Astrocyte of the cerebellum (primary cell): Measurements from ENCODE around the gene FBXO28.

ENCODE experiments used
- DNase-seq: peaks from one replicate; pipeline ENCODE4 v3.0.0-alpha.2; 2011; ENCODE audit warnings: low read depth
- H3K4me3 ChIP-seq: 2 replicates; pipeline ENCODE4 v1.5.1; 2011; ENCODE audit warnings: mild to moderate bottlenecking, low read depth, low read length, moderate library complexity
- in situ Hi-C: cut with HindIII; loops from 2 replicates; pipeline ENCODE4 v1.10.0; 2017; ENCODE audit warnings: low sequenced_read_pairs
- TF ChIP-seq, protein P1 (sequence below): IDR thresholded peaks from 2 replicates; pipeline ENCODE4 v1.5.1; 2012; ENCODE audit warnings: low read length, low read depth, moderate library complexity, mild to moderate bottlenecking; ENCODE audit errors: missing control alignments

The FBXO28 gene

DNA sequence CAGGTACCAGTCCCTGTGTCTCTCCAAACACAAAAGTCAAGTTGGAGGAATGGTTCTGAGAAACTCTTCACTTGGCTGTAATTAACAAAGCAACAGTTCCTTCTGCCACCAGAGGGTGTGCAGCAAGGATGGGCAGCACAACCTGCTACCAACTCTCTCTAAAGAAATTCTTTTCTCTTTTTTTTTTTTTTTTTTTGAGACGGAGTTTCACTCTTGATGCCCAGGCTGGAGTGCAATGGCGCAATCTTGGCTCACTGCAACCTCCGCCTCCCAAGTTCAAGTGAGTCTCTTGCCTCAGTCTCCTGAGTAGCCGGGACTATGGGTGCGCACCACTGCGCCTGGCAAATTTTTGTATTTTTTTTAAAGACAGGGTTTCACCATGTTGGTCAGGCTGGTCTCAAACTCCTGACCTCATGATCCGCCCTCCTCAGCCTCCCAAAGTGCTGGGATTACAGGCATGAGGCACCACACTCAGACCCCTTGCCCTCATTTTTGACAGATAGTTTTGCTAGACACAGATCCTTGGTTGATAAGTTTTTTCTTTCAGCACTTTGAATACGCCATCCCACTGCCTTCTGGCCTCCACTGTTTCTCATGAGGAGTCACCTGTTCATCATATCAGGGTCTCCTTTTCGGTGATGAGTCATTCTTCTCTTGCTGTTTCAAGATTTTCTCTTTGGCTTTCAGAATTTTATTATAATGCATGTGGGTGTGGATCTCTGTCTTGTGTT is 57.0 kb downstream of the FBXO28 start:
- DNase-seq: no peak

DNA sequence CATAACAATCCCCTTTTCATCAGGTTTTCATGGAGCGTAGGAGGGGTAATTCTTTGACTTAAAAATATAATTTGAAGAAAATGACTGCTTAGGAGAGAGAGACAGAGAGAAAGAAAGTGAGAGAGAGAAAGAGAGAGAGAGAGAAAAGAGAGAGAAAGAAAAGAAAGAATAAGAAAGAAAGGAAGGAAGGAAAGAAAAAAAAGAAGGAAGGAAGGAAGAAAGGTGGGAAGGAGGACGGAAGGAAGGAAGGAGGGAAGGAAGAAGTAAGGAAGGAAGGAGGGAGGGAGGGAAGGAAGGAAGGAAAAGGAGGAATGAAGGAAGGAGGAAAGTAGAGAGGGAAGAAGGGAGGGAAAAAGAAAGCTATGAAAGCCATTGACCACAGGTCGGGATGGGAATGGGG is 58.3 kb downstream of the FBXO28 start:
- in situ Hi-C loops: no loop called here
- H3K4me3 ChIP-seq: no peak overlapping the region
- TF ChIP-seq, protein P1, sequence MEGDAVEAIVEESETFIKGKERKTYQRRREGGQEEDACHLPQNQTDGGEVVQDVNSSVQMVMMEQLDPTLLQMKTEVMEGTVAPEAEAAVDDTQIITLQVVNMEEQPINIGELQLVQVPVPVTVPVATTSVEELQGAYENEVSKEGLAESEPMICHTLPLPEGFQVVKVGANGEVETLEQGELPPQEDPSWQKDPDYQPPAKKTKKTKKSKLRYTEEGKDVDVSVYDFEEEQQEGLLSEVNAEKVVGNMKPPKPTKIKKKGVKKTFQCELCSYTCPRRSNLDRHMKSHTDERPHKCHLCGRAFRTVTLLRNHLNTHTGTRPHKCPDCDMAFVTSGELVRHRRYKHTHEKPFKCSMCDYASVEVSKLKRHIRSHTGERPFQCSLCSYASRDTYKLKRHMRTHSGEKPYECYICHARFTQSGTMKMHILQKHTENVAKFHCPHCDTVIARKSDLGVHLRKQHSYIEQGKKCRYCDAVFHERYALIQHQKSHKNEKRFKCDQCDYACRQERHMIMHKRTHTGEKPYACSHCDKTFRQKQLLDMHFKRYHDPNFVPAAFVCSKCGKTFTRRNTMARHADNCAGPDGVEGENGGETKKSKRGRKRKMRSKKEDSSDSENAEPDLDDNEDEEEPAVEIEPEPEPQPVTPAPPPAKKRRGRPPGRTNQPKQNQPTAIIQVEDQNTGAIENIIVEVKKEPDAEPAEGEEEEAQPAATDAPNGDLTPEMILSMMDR: no peak
- DNase-seq: no peak

More for the DNA sequence above, 57.0 kb downstream of the FBXO28 start:
- in situ Hi-C loops: no loop called here
- H3K4me3 ChIP-seq: no peak overlapping the region
- TF ChIP-seq, protein P1: peak; percentile 52

DNA sequence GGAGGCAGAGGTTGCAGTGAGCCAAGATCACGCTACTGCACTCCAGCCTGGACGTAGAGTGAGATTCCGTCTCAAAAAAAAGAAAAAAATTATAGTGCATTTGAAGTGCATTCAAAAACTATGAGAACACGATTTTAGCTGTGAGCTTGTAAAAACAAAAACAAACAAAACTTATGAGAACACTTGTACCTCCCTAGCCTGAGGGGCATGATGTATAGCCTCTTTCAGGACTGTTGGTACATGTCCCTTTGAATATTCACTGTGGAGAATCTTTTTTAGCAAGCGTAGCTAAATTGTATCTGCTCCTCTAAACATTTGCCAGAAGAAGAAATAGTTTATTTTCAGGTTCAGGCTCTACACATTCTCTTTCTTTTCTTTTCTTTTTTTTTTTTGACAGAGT is 59.6 kb downstream of the FBXO28 start:
- in situ Hi-C loops: no loop called here

DNA sequence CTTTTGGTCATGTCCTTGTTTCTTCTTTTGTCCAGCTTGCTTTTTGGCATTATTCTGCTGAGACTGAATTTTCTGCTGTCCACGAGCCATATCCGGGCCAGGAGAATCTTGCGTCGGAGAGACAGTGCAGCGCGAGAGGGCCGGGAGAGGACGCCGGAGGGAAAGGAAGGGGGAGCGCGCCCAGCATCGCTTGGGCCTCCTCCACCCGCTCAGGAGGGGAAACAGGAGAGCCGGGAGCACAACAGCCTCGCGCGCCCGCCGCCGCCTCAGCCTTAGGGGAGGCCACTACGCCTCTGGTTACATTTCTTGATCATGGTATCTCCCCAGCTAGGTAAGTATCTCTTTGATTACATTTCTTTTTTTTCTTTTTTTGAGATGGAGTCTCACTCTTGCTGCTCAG is 61.7 kb downstream of the FBXO28 start:
- in situ Hi-C loops: no loop called here
- no peak for DNase-seq
- H3K4me3 ChIP-seq: no peak overlapping the region
- TF ChIP-seq, protein P1: peak; percentile 5

More for the DNA sequence above, 59.6 kb downstream of the FBXO28 start:
- DNase-seq: no peak
- TF ChIP-seq, protein P1: no peak
- no peak overlapping the region for H3K4me3 ChIP-seq

DNA sequence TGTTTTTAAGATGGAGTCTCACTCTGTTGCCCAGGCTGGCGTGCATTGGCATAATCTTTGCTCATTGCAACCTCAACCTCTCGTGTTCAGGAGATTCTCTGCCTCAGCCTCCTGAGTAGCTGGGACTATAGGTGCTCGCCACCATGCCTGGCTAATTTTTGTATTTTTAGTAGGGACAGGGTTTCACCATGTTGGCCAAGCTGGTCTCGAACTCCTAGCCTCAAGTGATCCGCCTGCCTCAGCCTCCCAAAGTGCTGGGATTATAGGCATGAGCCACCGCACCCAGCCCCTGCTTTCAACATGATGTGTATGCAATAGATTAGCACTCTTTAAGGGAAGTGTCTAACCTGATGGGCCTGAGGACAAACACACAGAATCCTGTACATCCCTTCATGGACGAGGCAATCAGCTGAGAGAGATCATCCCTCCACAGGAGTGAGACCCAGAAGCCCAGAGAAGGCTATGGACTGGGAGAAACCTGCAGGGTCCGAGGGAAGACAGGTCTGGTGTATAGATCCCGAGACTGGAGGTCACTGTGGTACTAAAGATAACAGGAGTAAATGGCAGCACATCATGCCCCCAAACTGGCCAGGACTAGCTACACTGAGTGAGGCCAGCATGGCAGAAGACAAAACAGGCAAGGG is 63.6 kb downstream of the FBXO28 start:
- DNase-seq: no peak
- in situ Hi-C loops: no loop called here

DNA sequence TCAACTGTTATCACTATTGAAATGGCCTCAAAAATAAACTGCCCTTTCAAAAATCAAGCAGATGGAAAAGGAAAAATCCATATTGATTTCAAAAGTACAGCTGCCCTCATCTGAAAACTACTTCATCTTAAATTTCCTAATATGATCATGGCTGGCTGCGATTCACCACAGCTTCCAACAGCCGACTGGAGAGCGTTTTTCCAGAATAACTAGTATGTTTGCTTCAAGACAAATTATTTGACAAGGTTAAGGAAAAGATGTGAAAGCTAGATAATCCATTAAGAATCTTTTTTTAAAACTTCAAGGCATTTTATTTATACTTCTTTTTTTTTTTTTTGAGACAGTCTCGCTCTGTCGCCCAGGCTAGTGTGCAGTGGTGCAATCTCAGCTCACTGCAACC is 65.0 kb downstream of the FBXO28 start:
- TF ChIP-seq, protein P1: no peak
- no peak for DNase-seq
- no peak overlapping the region for H3K4me3 ChIP-seq
- in situ Hi-C loops: no loop called here

More for the DNA sequence above, 63.6 kb downstream of the FBXO28 start:
- TF ChIP-seq, protein P1: no peak
- no peak overlapping the region for H3K4me3 ChIP-seq
